SH-SY5Y (cell line): ENCODE data around the gene RIC8B.

ENCODE experiments used
- GATA2 ChIP-seq: IDR thresholded peaks from 2 replicates; pipeline ENCODE4 v1.6.1; 2011; ENCODE audit warnings: mild to moderate bottlenecking, low read depth, low read length
- GATA3 ChIP-seq: IDR thresholded peaks from 2 replicates; pipeline ENCODE4 v1.6.1; 2011; ENCODE audit warnings: low read depth, mild to moderate bottlenecking, low read length, moderate library complexity

The RIC8B gene

DNA sequence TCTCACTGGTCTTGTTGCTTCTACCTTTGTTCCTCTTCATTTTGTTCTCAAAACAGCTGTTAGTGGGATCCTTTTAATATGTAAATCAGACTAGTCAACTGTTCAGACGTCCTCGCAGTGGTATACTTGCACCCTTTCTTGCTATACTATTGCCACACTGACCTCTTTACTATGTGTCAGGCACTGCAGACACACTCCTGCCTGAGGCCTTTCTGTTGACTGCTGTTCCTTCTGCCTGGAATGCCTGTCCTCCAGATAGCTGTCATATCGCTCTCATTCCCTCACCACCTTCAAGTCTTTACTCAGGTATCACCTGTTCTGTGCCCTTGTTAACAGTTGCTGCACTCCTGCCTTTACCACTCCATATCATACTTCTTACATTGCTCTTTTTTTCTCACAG lies 91.2 kb downstream of the RIC8B start:
- TF ChIP-seq GATA2 (no peak), GATA3 (no peak)

DNA sequence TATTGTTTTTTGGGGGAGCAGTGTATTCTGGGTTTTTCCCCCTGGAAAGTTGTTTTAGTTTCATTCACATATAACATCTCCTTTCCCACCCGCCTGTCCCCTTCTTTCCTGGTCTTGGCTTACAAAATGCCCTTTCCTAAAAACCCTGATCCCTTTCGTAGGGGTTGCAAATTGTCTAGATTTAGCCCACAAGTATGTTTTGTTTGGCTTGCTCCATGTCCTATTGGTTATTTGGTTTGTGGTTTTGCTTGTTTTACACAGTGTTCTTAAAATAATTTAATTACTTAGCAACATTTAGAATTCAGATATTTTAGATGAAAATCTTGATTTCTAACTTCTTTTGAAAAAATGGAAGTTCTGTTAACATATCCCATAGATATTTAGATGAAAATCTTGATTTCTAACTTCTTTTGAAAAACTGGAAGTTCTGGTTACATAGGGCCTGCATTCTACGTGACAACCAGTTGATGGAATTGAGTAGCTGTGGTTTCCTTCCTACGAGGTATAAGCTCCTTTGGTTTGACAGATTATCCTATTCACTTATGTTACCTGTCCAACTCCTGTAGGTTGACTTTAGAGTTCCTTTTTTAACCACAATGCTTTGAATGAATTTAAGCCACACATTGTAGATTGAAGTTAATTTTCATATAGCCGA lies 92.1 kb downstream of the RIC8B start:
- TF ChIP-seq GATA3 (no peak), GATA2 (no peak)

DNA sequence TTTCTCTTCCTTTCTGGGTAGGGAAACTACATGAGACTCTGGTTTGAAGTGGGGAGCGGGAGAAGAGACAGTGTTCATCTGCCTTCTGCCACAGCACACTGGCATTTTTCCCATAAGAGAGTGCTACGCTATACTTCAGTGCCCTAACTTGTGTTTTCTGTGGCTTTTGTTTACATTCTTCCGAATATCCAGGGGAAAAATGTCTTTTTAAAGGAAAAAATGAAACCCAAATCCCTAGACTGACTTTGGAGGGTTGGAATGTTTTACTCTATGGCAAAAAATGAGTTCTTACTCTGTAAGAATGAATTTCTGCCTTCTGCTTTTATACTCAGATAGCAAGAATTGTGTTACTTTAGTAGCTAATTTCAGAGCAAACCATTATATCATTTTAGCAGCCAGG lies 93.2 kb downstream of the RIC8B start:
- TF ChIP-seq GATA3 (no peak), GATA2 (no peak)

DNA sequence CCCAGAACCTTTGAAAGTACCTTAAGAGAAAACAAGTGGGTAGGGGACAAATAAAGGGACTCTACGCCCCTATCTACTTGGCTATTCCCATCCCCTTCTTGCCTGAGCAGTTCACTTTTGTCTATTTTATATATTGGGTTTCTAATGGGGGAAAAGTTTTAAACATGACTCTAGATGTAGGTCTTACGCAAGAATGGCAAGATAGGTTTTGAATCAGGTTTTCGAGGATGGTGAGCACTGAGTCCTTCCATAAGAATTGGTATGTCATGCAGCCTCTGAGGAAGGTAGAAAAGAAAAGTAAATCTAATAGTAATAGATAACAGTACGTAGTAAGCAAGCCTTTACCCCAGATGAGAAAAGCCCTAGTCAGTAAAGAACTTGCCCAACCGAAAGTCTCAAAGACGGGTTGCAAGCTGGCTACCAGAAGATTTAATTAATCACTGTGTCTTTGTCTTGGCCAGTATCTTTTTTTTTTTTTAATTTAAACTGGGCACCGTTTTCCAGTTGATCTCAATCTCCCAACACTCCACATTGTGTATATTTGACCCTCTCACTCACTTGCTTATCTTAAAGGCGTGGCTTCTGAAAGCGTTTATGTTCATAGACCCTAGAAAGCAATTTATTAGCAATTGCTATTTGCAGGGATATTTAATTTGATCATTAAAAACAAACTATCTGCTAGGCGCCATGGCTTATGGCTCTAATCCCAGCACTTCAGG lies 94.7 kb downstream of the RIC8B start:
- TF ChIP-seq GATA2 (no peak), GATA3 (no peak)

DNA sequence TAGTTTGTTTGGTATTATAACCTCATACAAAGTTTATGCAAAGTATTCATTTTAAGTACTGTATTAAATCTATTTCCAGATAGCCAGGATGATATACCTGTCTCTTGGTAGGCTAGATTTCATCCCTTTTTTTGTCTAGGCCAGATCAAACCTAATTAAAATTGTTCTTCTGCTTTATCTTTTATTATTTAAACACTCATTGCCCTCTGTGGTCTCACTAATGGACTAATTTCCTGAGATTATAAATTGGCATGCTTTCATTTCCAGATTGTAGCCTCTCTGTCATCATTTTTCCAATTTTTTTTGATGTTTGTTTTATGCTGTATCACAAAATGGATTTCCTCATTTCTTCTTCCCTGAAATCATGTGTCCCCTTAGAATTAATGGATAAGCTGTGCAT lies 95.6 kb downstream of the RIC8B start:
- no peak for TF ChIP-seq GATA2
- TF ChIP-seq GATA3, result no peak

DNA sequence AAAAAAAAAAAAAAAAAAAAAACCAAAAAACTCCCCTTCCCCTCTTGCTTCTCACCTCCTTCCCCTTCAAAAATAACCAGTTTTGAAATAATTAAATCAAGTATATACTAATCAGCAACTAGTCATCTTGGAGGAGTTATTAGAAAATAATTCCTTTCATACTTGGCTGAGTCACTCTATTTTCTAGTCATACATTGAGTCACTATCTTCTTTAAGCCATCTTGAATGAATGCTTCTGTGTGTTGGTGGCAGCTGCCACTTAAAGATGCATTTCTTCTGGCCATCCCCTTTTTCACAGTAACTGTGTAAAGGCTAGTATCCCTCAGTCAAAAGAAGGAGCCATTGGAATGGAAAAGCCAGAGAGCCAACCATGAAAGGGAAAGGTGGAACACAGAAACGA lies 97.0 kb downstream of the RIC8B start:
- no peak for TF ChIP-seq GATA2
- no peak for TF ChIP-seq GATA3

DNA sequence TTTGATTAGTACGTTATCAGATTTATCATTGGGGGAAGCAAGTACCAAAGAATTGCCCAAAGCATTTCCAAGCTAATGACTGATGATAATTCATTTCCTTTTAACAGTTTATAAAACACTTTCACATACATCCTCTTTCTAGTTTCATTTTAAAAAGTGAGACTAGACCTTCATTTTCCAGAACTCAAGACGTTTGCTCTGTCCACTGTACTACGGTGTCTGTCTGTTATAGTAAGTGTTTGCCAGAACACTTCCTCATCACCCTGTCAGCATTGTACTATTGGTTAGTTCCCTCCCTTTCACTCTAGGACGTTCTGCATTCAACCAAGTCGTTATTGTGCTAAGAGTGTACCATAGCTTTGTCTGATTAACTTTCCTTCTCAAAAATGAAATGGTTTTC lies 99.5 kb downstream of the RIC8B start:
- TF ChIP-seq GATA3, result no peak
- no peak for TF ChIP-seq GATA2

DNA sequence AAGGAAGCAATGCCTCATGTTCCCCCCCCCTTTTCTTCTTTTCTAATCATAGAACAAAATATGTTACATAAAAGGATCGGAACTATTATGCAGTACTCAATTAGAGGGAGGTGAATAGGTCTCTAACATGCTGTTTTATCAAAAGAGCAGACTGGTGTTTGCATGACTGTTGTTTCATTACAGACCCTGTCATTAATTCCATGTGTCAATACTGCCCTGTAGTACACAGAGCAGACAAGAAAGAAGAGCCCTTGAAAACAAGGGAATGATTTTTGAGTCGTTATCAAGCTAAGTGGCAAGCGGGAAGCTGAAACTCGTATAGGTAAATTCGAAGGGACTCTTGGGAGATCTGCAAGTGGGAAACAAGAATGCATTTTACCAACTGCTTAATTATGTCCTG lies 104.3 kb downstream of the RIC8B start:
- TF ChIP-seq GATA2 (no peak), GATA3 (no peak)

DNA sequence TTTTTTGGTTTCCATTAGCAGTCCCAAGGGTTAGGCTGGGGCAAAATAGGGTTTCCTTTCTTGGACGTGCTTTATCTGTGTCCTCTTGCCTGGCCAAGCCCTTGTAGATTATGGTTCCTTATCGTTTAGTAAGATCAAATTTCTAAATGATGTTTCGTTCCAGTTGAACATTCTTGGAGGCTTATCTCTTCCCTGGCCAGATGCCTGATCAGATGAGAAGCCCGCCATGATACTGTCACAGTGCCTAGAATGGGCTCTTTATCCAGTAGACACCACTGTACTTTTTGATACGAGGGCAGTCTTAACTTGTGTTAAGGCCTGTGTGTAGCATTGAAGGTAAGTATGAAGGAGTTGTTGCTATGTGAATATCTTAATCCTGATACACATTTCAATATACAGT lies 105.1 kb downstream of the RIC8B start:
- TF ChIP-seq GATA3 (0 out of 2 replicates have a peak, but pooled peaks have one; percentile 12), GATA2 (peak; percentile 46; the same call in 1 of the 2 replicates)

DNA sequence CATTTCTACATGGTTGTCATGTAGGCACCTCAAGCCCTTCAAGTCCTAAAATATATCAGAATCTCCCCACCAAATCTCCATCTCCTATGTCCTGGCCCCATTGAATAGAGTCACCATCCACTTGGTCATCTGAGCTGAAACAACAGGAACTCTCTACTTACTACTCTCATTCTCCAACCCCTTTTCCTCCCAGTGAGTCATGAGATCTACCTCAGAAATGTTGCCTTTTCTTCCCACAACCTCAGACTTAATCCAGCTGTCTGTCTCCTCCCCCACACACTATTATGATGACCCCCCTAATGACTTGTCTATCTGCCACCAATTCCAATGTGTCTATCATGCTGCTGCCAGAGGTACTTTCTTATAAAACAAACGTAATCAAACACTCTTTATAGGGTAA lies 108.9 kb downstream of the RIC8B start:
- TF ChIP-seq GATA2 (no peak), GATA3 (no peak)

DNA sequence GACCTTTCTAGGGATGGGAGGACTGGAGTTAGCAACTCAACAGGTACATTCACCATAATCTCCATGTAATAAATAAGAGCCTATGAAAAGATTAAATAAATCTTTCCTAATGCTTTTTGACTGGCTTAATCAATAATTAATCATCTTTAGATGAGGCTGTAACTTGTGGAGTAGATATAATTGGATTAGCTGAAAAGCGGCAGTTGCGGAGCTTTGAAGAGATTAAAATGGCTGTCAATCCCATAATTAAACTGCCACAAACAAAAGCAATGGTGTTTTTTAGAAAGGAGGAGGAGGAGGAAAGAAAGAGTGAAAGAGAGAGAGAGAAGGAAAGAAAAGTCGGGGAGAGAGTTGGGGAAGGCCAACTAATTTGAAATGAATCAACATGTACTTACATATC lies 110.5 kb downstream of the RIC8B start:
- TF ChIP-seq GATA3, result no peak
- no peak for TF ChIP-seq GATA2

DNA sequence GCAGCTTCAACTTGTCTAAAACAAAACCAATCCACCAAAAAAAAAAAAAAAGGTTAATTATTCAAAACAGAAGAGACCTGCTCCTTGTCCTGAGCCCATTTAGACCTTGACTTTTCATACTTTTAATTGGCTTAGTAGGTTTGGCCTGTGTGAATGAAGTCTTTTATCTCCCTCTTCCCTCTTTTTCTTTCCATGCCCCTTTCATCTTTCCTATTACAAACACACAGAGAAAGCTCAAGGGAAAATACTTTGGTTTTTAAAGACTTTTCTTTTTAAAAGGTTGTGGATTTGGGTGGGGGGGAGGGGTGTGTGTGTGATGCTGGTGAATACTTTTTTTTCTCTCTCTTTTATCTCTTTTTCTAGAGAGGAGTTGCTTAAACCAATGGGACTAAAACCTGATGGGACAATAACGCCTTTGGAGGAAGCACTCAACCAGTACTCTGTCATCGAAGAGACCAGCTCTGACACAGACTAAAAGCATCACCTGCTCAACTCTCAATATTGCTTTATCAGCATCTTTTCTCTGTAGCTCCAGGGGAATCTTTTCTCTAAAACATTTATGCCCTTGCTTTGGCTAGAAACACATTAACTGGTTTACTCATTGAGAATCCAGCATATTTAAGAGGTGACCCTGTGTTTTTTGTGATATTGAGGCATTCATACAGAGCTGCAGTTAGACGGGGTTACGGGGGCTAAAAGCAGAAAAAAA lies 111.2 kb downstream of the RIC8B start:
- TF ChIP-seq GATA2 (no peak), GATA3 (no peak)

DNA sequence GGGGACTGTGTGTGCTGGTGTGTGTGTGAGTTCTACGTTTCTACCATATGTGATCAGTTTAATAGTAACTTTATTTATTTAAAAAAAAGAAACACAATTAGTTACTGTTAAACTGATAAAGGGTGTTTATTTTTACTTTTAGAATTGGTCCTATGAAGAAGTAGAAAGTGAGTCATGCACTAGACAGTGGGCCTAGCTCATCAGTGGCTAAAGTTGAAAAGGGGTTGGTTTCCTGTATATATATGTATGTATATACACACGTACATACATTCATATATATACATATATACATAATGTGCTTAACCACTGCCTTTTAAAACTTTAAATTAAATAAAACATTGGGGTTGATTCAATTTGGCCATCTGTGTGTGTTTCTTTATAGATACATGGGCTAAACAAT lies 112.5 kb downstream of the RIC8B start:
- no peak for TF ChIP-seq GATA3
- TF ChIP-seq GATA2, result no peak

DNA sequence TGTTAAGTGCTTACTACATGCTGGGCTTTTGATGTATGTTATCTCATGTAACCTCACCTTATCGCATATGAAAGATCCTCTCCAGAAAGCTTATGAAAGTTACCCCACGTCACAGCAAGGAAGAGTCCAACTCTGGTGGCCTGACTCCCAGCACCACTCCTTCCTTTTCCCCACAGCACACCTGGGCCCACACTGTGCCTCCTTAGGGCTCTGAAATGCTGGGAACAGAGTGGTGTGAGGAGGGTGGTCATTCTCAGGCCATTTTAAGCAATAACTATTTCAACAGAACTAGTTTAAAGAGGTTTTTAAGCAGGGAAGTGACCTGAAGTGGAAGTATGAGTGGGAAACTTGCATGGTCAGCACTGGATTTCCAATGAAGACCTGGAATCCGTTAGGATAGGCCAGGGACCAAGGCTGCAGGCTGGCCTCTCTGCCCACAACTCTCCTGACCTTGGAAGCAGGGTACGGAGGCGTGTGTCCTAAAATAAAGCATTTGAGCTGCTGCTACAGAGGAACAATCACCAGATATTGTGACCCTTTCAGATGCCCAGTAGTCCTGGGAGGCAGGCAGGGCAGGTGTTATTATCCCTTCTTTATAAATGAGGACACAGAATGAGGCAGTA lies 114.0 kb downstream of the RIC8B start:
- TF ChIP-seq GATA3 (no peak), GATA2 (no peak)
